H1 (cell line): Measurements from ENCODE around the gene RNASEH2C. TPM values are rescaled to one million over a fixed set of nuclear protein-coding genes. Genes with fewer than 3 reads are reported as not detected.

Experiments used
- SIN3A ChIP-seq, 2 experiments: IDR thresholded peaks in 1 of 2; conservative IDR thresholded peaks in 1 of 2; 2 replicates each; pipeline ENCODE4 v1.6.1; 2011 to 2012; ENCODE audit warnings: low read length in 2 of 2, improper control_type of control experiment in 1 of 2, low read depth in 1 of 2, mild to moderate bottlenecking in 1 of 2
- polyA plus RNA-seq, 7 experiments: library from polyadenylated mRNA; depleted of rRNA in 3 of 7; stranded (reverse) in 5 of 7; unstranded in 2 of 7; fragments of >200 nt in 5 of 7; fragments of 200-250 nt in 2 of 7; gene quantifications; 1 replicate in 5 of 7; 2 replicates in 1 of 7; 4 replicates in 1 of 7; pipeline versions ENCODE4 v1.2.1 to v1.2.3, GENCODE V29; 2011 to 2013; ENCODE audit warnings: missing spikeins in 2 of 7, mixed read lengths in 2 of 7
- total RNA-seq: library from RNA; stranded (reverse); fragmentation: NEBNext Ultra II Directional; extraction: Animal tissue kit (Norgen Biotek cat#: 25700); gene quantifications from 2 replicates; pipeline ENCODE4 v1.2.1, GENCODE V29; 2021

Gene RNASEH2C
- total and polyA plus RNA-seq, 2 of the 8 experiments (the other 6 are each of a cell fraction or from before 2014, with no cell fraction given): 40.2 to 60.3 TPM

- no peak for TF ChIP-seq SIN3A (conservative IDR thresholded peaks at IDR 0.05 in 1 of 2, IDR thresholded peaks at IDR 0.05 in 1 of 2; ENCODE audit: low read depth in 1 of 2, low read length in 2 of 2)
Observed at GRCh38 chr11:65744699-65745042, 24.1 kb upstream of the RNASEH2C start (continued).
